ENCODE results near the gene MMADHC. TPM values are rescaled to one million over a fixed set of nuclear protein-coding genes. Genes with fewer than 3 reads are reported as not detected.

The MMADHC gene
- total and polyA plus RNA-seq, 4 donors, result 67.8 to 97.5 (median 88.0) TPM

DNA sequence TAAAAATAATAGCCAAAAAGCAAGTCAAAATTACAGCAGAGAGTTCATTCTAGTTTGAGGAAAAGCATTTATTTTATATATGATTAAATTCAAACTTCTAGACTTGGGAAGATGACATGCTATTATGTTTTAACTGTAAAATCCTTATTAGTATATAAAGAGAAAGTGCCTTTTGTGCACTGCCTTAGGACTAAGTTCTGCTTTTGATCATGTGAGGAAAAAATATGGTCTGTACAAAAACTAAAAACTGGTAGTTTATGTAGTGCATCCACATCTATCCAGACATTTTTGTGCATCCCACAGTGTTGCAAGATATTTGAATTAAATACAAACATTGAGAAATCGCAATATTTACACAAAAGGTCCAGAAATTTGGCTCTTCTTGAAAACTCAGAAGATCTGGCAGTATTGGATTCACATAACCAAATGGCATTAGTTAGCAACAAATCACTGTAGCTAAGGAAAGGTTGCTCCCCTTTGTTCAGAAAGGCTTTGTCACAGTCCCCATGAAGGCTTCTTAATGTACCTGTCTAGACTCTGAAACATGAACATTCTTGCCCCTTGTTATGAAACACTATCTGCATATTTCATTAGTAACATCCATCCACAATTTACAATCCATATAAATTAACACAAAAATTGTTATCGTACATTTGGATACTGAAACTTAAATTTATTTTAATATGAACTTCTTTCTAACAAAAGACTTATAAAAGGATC, 2.2 kb downstream of the MMADHC start (continued):
- TF ChIP-seq, protein P1, sequence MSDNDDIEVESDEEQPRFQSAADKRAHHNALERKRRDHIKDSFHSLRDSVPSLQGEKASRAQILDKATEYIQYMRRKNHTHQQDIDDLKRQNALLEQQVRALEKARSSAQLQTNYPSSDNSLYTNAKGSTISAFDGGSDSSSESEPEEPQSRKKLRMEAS (IDR thresholded peaks at IDR 0.05), result no peak
- TF ChIP-seq GABPA (IDR thresholded peaks at IDR 0.05 in 1 of 2, conservative IDR thresholded peaks at IDR 0.05 in 1 of 2), result no peak
- TF ChIP-seq JUND (IDR thresholded peaks at IDR 0.05), result peak in 1 of 2 donors; percentile 12
- TF ChIP-seq SP1 (IDR thresholded peaks at IDR 0.05), result peak; percentile 22
- TF ChIP-seq RXRA (IDR thresholded peaks at IDR 0.05), result peak in 1 of 2 donors; percentile 36
- TF ChIP-seq YY1 (IDR thresholded peaks at IDR 0.05), result peak; percentile 65

DNA sequence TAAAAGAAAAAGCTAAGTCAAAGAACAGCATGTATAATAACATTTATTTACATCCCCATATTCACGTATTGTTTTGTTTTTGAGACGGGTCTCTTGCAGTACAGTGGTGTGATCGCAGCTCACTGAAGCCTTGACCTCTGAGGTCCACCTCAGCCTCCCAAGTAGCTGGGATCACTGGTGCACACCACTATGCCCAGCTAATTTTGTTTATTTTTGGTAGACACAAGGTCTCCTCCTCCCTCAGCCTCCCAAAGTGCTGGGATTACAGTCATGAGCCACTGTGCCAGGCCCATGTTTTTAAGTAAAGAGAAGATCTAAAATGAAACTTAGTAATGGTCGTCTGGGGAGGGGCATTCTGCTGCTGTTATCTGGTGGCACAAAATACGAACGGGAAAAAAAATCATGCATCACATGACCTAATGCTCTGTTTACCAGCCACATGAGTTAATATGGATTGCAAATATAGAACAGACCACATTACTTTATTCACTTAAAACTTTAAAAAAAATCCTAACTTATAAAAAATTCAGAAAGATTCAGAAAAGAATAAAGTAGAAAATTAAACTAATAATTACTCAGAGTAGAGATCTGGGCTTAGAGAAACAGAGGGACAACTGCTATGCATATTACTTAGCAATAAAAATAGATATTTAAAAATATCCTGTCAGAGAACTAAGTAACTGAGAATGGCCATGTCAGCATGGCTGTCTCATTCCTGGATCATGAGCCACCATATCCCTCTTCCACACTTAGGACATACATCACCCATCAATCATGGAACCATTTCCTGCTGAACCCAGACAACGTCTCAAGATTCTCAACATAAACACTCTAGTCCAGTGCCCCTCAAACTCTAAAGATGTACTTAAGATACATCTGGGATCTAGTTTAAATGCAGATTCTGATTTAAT, 7.3 kb downstream of the MMADHC start:
- H3K36me3 ChIP-seq (ENCODE audit: control insufficient read depth in 4 of 4, insufficient read depth in 3 of 4, low read depth in 1 of 4, low read length in 3 of 4), result peaks cover 5 to 57% (median 35%) of the 10 kb centered on the region in 4 donors
- no peak overlapping the region for H3K4me3 ChIP-seq (ENCODE audit: low read depth in 1 of 3, low read length in 3 of 3)
- H3K27ac ChIP-seq (ENCODE audit: low read depth in 1 of 2, low read length in 2 of 2), result no peak overlapping the region
- no peaks in the 10 kb centered on the region for H3K9me3 ChIP-seq (ENCODE audit: control insufficient read depth in 4 of 4, low read length in 3 of 4)
- no peaks in the 10 kb centered on the region for H3K27me3 ChIP-seq (ENCODE audit: control insufficient read depth in 4 of 4, insufficient read depth in 4 of 4, low read length in 3 of 4)
- H3K9ac ChIP-seq (ENCODE audit: low read depth in 1 of 2, low read length in 2 of 2), result no peak overlapping the region
- TF ChIP-seq, protein P1 (IDR thresholded peaks at IDR 0.05), result no peak
- WGBS, result 70% methylated on average over 7 of the region's 7 CpGs
- no peak for DNase-seq (ENCODE audit: low spot score)
- H3K4me1 ChIP-seq (ENCODE audit: control insufficient read depth in 4 of 4, insufficient read depth in 4 of 4, low read length in 3 of 4), result peaks cover 8 to 43% (median 32%) of the 10 kb centered on the region in 4 donors

DNA sequence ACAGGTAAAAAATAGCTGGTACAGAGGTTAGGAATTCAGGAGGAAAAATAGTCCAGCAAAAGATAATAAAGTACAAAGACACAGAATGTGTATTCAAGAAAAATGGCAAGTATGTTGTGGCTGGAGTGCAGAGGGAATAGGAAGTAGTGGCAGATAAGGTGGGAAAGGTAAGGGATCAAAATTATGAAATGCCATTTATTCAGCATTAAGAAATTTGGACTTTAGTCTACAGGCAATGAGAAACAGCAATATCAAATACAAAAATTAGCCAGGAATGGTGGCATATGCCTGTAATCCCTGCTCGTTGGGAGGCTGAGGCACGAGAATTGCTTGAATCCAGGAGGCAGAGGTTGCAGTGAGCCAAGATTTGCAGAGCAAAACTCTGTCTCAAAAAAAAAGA, 10.3 kb downstream of the MMADHC start:
- no peak for DNase-seq (ENCODE audit: low spot score)
- Histone ChIP-seq H3K9me3 (ENCODE audit: control insufficient read depth in 4 of 4, low read length in 3 of 4) (no peaks in the 10 kb centered on the region), H3K4me1 (ENCODE audit: control insufficient read depth in 4 of 4, insufficient read depth in 4 of 4, low read length in 3 of 4) (peaks cover 5 to 21% (median 17%) of the 10 kb centered on the region in 4 donors), H3K9ac (ENCODE audit: low read depth in 1 of 2, low read length in 2 of 2) (no peak overlapping the region), H3K27me3 (ENCODE audit: control insufficient read depth in 4 of 4, insufficient read depth in 4 of 4, low read length in 3 of 4) (no peaks in the 10 kb centered on the region), H3K36me3 (ENCODE audit: control insufficient read depth in 4 of 4, insufficient read depth in 3 of 4, low read depth in 1 of 4, low read length in 3 of 4) (peaks cover 6 to 65% (median 43%) of the 10 kb centered on the region in 4 donors), H3K4me3 (ENCODE audit: low read depth in 1 of 3, low read length in 3 of 3) (no peak overlapping the region), H3K27ac (ENCODE audit: low read depth in 1 of 2, low read length in 2 of 2) (no peak overlapping the region)
- TF ChIP-seq HNF4A (conservative IDR thresholded peaks at IDR 0.05), result peak; percentile 57 to 76
- no peak for TF ChIP-seq GABPA (IDR thresholded peaks at IDR 0.05 in 1 of 2, conservative IDR thresholded peaks at IDR 0.05 in 1 of 2)
- TF ChIP-seq, protein P2, sequence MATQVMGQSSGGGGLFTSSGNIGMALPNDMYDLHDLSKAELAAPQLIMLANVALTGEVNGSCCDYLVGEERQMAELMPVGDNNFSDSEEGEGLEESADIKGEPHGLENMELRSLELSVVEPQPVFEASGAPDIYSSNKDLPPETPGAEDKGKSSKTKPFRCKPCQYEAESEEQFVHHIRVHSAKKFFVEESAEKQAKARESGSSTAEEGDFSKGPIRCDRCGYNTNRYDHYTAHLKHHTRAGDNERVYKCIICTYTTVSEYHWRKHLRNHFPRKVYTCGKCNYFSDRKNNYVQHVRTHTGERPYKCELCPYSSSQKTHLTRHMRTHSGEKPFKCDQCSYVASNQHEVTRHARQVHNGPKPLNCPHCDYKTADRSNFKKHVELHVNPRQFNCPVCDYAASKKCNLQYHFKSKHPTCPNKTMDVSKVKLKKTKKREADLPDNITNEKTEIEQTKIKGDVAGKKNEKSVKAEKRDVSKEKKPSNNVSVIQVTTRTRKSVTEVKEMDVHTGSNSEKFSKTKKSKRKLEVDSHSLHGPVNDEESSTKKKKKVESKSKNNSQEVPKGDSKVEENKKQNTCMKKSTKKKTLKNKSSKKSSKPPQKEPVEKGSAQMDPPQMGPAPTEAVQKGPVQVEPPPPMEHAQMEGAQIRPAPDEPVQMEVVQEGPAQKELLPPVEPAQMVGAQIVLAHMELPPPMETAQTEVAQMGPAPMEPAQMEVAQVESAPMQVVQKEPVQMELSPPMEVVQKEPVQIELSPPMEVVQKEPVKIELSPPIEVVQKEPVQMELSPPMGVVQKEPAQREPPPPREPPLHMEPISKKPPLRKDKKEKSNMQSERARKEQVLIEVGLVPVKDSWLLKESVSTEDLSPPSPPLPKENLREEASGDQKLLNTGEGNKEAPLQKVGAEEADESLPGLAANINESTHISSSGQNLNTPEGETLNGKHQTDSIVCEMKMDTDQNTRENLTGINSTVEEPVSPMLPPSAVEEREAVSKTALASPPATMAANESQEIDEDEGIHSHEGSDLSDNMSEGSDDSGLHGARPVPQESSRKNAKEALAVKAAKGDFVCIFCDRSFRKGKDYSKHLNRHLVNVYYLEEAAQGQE (IDR thresholded peaks at IDR 0.05), result no peak
- 40% methylated on average over 2 of the region's 2 CpGs for WGBS

All from liver (tissue), 9 donors.